ENCODE data around the gene RTN4R. TPM values are rescaled to one million over a fixed set of nuclear protein-coding genes. Genes with fewer than 3 reads are reported as not detected.
"Not testable (repeated sequence)": the region's sequence is repeated elsewhere in the genome, so short reads cannot be mapped to it uniquely, and the experiment has no call there.

Gene RTN4R
- total RNA-seq, 4 donors from 2014 or later = 1.8 to 2.2 TPM; not detected in 2

GRCh38 chr22:20281891-20282290 lies 13.8 kb upstream of the RTN4R start:
- DNase-seq (ENCODE audit: extremely low spot score) = no peak
- intact Hi-C loops (cut with DNase I) = no loop called here
- 77% methylated on average over 6 of the region's 12 CpGs for WGBS
- no peak overlapping the region for H3K27ac ChIP-seq (replicated peaks in 1 of 4)
- H3K36me3 ChIP-seq = no peaks in the 10 kb centered on the region
- TF ChIP-seq CTCF (IDR thresholded peaks at IDR 0.05) = no peak
- no peak for TF ChIP-seq POLR2AphosphoS5 (IDR thresholded peaks at IDR 0.05)
- TF ChIP-seq EP300 (IDR thresholded peaks at IDR 0.05) = no peak
- no peak for TF ChIP-seq POLR2A (IDR thresholded peaks at IDR 0.05; ENCODE audit: low read depth)
- no peak overlapping the region for H3K4me3 ChIP-seq
- H3K4me1 ChIP-seq = no peaks in the 10 kb centered on the region
- no peaks in the 10 kb centered on the region for H3K9me3 ChIP-seq
- H3K27me3 ChIP-seq = peaks cover 0 to 7% (median 0%) of the 10 kb centered on the region in 4 donors

GRCh38 chr22:20281473-20281872 lies 13.4 kb upstream of the RTN4R start:
- WGBS = 82% methylated on average over 7 of the region's 9 CpGs
- H3K4me1 ChIP-seq; DNase-seq (ENCODE audit: extremely low spot score); H3K9me3 ChIP-seq; H3K36me3 ChIP-seq; H3K27ac ChIP-seq (replicated peaks in 1 of 4); H3K4me3 ChIP-seq; intact Hi-C loops (cut with DNase I); H3K27me3 ChIP-seq: not testable (repeated sequence)

- Histone ChIP-seq H3K4me1 (no peaks in the 10 kb centered on the region), H3K4me3 (no peak overlapping the region), H3K27me3 (no peaks in the 10 kb centered on the region), H3K27ac (replicated peaks in 1 of 4) (no peak overlapping the region), H3K9me3 (no peaks in the 10 kb centered on the region), H3K36me3 (no peaks in the 10 kb centered on the region)
- intact Hi-C loops (cut with DNase I) = no loop called here
- 74% methylated on average over 5 of the region's 12 CpGs for WGBS
- DNase-seq (ENCODE audit: extremely low spot score) = no peak
- TF ChIP-seq EP300 (IDR thresholded peaks at IDR 0.05) = no peak
- no peak for TF ChIP-seq CTCF (IDR thresholded peaks at IDR 0.05)
- TF ChIP-seq POLR2A (IDR thresholded peaks at IDR 0.05; ENCODE audit: low read depth) = no peak
- TF ChIP-seq POLR2AphosphoS5 (IDR thresholded peaks at IDR 0.05) = no peak
Measured at GRCh38 chr22:20280866-20281265, 12.7 kb upstream of the RTN4R start.

- intact Hi-C loops (cut with DNase I); H3K36me3 ChIP-seq; H3K9me3 ChIP-seq; H3K4me1 ChIP-seq; H3K4me3 ChIP-seq; DNase-seq (ENCODE audit: extremely low spot score); H3K27me3 ChIP-seq; H3K27ac ChIP-seq (replicated peaks in 1 of 4): not testable (repeated sequence)
- 84% methylated on average over 14 of the region's 21 CpGs for WGBS
Measured at GRCh38 chr22:20280163-20280562, 12.0 kb upstream of the RTN4R start.

GRCh38 chr22:20279662-20280134 lies 11.6 kb upstream of the RTN4R start:
- WGBS = 73% methylated on average over 12 of the region's 15 CpGs
- intact Hi-C loops (cut with DNase I) = no loop called here

GRCh38 chr22:20278726-20279490 lies 10.8 kb upstream of the RTN4R start:
- DNase-seq (ENCODE audit: extremely low spot score); H3K4me3 ChIP-seq; H3K9me3 ChIP-seq; H3K27ac ChIP-seq (replicated peaks in 1 of 4); H3K27me3 ChIP-seq; H3K36me3 ChIP-seq; intact Hi-C loops (cut with DNase I); H3K4me1 ChIP-seq: not testable (repeated sequence)
- WGBS = 79% methylated on average over 7 of the region's 22 CpGs

More at GRCh38 chr22:20279662-20280134, 11.6 kb upstream of the RTN4R start:
- DNase-seq (ENCODE audit: extremely low spot score) = no peak
- TF ChIP-seq POLR2AphosphoS5 (IDR thresholded peaks at IDR 0.05) (no peak), POLR2A (IDR thresholded peaks at IDR 0.05; ENCODE audit: low read depth) (no peak), EP300 (IDR thresholded peaks at IDR 0.05) (no peak), CTCF (IDR thresholded peaks at IDR 0.05) (no peak)
- Histone ChIP-seq H3K27me3 (no peaks in the 10 kb centered on the region), H3K4me1 (no peaks in the 10 kb centered on the region), H3K4me3 (no peak overlapping the region), H3K36me3 (no peaks in the 10 kb centered on the region), H3K9me3 (no peaks in the 10 kb centered on the region), H3K27ac (replicated peaks in 1 of 4) (no peak overlapping the region)

GRCh38 chr22:20277936-20278635 lies 10.0 kb upstream of the RTN4R start:
- H3K4me1 ChIP-seq; H3K36me3 ChIP-seq; intact Hi-C loops (cut with DNase I); H3K9me3 ChIP-seq; DNase-seq (ENCODE audit: extremely low spot score); H3K27me3 ChIP-seq; H3K4me3 ChIP-seq; H3K27ac ChIP-seq (replicated peaks in 1 of 4): not testable (repeated sequence)
- 100% methylated on average over 4 of the region's 18 CpGs for WGBS
